ENCODE results near the gene MN1. TPM values are rescaled to one million over a fixed set of nuclear protein-coding genes. Genes with fewer than 3 reads are reported as not detected.

MN1 gene
- total RNA-seq, 1 donor, result 6.2 TPM

DNA sequence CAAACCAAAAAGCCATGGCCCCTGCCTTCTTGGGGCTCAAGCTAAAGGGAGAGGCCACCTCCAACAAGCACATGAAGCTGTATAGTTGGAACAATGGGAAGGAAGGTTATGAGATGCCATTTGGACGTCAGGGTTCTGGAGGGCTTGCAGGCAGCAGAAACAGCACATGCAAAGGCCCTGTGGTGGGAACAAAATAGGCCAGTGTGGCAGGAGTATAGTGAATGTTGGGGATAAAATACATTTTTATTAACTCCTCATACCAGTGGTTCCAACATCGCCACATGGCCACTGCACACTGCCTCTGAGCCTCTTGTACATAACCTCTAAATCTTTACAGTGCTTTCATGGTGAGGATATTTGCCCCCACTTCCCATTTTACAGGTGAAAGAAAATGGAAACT lies 32.2 kb upstream of the MN1 start:
- Histone ChIP-seq H3K9me3 (ENCODE audit: low read depth, low read length) (no peaks in the 10 kb centered on the region), H2AFZ (ENCODE audit: low read length) (no peak overlapping the region), H3K36me3 (ENCODE audit: insufficient read depth, low read length) (no peaks in the 10 kb centered on the region), H3K27ac (ENCODE audit: low read depth, low read length) (no peak overlapping the region), H3K4me3 (ENCODE audit: insufficient read depth, low read length) (no peak overlapping the region), H3K4me2 (ENCODE audit: insufficient read depth, low read length) (no peak overlapping the region), H3K4me1 (ENCODE audit: insufficient read depth, low read length) (peaks cover 9% of the 10 kb centered on the region), H3K27me3 (ENCODE audit: insufficient read depth, low read length) (no peaks in the 10 kb centered on the region), H3K79me2 (ENCODE audit: insufficient read depth, low read length) (no peaks in the 10 kb centered on the region), H4K20me1 (ENCODE audit: insufficient read depth, low read length) (no peaks in the 10 kb centered on the region)
- TF ChIP-seq, protein P1, sequence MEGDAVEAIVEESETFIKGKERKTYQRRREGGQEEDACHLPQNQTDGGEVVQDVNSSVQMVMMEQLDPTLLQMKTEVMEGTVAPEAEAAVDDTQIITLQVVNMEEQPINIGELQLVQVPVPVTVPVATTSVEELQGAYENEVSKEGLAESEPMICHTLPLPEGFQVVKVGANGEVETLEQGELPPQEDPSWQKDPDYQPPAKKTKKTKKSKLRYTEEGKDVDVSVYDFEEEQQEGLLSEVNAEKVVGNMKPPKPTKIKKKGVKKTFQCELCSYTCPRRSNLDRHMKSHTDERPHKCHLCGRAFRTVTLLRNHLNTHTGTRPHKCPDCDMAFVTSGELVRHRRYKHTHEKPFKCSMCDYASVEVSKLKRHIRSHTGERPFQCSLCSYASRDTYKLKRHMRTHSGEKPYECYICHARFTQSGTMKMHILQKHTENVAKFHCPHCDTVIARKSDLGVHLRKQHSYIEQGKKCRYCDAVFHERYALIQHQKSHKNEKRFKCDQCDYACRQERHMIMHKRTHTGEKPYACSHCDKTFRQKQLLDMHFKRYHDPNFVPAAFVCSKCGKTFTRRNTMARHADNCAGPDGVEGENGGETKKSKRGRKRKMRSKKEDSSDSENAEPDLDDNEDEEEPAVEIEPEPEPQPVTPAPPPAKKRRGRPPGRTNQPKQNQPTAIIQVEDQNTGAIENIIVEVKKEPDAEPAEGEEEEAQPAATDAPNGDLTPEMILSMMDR (IDR thresholded peaks at IDR 0.05; ENCODE audit: extremely low read depth, low read depth, low read length), result no peak
- no peak for DNase-seq (ENCODE audit: insufficient read length, low spot score, missing footprints)

DNA sequence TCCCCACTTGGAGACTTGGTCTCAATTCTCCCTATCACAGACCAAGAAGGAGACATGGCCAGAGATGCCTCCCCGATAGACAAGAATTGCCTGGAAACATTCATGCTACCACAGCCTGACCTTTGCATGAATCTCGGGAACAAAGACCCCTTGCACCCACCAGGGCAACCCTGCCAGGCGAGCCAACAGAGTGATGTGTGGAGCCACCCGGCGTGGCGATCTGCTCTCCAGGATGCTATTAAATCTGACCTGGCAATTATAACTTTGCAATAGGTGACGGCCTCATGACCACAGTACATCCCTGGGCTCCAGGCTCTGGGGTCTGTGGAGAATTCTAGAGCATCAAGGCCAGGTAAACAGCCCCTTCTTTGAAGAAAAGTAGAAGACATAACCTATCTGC lies 31.1 kb upstream of the MN1 start:
- Histone ChIP-seq H3K4me3 (ENCODE audit: insufficient read depth, low read length) (no peak overlapping the region), H3K27ac (ENCODE audit: low read depth, low read length) (no peak overlapping the region), H4K20me1 (ENCODE audit: insufficient read depth, low read length) (no peaks in the 10 kb centered on the region), H2AFZ (ENCODE audit: low read length) (no peak overlapping the region), H3K9me3 (ENCODE audit: low read depth, low read length) (no peaks in the 10 kb centered on the region), H3K79me2 (ENCODE audit: insufficient read depth, low read length) (no peaks in the 10 kb centered on the region), H3K4me2 (ENCODE audit: insufficient read depth, low read length) (no peak overlapping the region), H3K27me3 (ENCODE audit: insufficient read depth, low read length) (no peaks in the 10 kb centered on the region), H3K36me3 (ENCODE audit: insufficient read depth, low read length) (no peaks in the 10 kb centered on the region), H3K4me1 (ENCODE audit: insufficient read depth, low read length) (peaks cover 9% of the 10 kb centered on the region)
- TF ChIP-seq, protein P1 (IDR thresholded peaks at IDR 0.05; ENCODE audit: extremely low read depth, low read depth, low read length), result no peak
- DNase-seq (ENCODE audit: insufficient read length, low spot score, missing footprints), result no peak

DNA sequence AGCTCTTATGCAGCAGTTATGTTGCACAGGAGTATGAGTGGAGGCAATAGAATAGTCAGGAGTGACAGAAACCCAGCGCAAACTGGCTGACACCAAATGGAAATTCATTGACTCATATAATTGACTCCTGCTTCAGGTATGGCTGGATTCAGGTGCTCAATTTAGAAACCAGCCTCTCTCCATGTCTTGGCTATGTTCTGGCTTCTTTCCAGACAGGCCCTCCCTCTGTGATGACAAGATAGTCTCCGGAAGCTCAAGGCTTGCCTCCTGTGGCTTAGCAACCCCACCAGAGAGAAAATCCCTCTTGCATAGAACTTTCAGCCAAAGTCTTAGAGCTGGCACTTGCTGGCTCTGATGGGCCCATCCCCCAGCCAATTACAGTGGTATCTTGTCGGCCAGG lies 28.1 kb upstream of the MN1 start:
- no peak for DNase-seq (ENCODE audit: insufficient read length, low spot score, missing footprints)
- Histone ChIP-seq H3K27ac (ENCODE audit: low read depth, low read length) (no peak overlapping the region), H3K4me3 (ENCODE audit: insufficient read depth, low read length) (no peak overlapping the region), H3K27me3 (ENCODE audit: insufficient read depth, low read length) (no peaks in the 10 kb centered on the region), H2AFZ (ENCODE audit: low read length) (no peak overlapping the region), H3K9me3 (ENCODE audit: low read depth, low read length) (no peaks in the 10 kb centered on the region), H4K20me1 (ENCODE audit: insufficient read depth, low read length) (no peaks in the 10 kb centered on the region), H3K36me3 (ENCODE audit: insufficient read depth, low read length) (no peaks in the 10 kb centered on the region), H3K4me2 (ENCODE audit: insufficient read depth, low read length) (no peak overlapping the region), H3K79me2 (ENCODE audit: insufficient read depth, low read length) (no peaks in the 10 kb centered on the region), H3K4me1 (ENCODE audit: insufficient read depth, low read length) (no peaks in the 10 kb centered on the region)
- TF ChIP-seq, protein P1 (IDR thresholded peaks at IDR 0.05; ENCODE audit: extremely low read depth, low read depth, low read length), result no peak

DNA sequence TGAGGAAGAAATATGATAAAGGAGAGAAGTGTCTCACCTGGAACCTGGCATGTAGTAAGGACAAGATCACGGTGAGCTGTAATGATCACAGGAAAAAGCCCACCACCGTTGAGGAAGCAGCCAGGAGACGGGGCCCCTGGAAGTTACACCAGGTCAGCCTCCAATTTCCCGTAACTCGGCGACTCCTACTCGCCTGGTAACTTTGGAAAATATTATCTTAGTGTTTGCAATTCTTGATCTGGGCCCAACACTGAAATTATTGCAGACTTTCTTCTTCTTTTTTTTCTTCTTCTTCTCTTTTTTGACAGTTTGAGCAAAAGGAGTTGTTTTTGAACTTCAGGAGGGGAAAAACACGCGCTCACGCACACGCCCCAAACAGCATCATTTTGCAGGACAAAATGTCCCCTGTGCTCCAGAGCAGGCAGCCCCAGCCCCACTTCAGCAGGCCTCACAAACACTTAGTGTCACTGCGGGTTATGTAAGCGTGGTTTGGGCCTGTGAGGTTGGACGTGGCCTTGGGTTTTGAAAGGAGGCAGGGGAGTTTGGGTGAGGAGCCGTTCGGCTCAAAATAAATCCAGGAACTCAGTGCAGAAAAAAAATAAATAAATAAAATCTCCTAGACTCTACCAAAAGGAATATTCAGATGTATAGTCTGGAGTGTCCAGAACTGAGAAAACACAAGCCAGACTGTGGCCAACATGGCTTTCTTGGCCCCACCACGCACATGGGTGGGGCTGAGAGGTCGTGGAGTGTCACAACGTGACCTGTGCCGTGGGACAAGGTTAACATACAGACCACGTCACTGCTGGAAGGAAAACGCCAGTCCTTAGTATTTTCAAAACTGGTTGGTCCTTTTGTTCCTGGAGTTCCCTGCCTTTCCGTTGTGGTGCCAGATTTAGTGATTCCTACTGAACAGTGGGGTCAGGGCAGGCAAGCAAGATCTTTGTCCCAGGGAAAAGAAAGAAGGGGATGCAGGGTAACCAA lies 26.3 kb upstream of the MN1 start:
- Histone ChIP-seq H3K4me2 (ENCODE audit: insufficient read depth, low read length) (no peak overlapping the region), H3K9me3 (ENCODE audit: low read depth, low read length) (no peaks in the 10 kb centered on the region)

More for the DNA sequence above, 26.3 kb upstream of the MN1 start:
- Histone ChIP-seq H3K79me2 (ENCODE audit: insufficient read depth, low read length) (no peaks in the 10 kb centered on the region), H3K27ac (ENCODE audit: low read depth, low read length) (no peak overlapping the region), H3K36me3 (ENCODE audit: insufficient read depth, low read length) (no peaks in the 10 kb centered on the region), H2AFZ (ENCODE audit: low read length) (no peak overlapping the region), H4K20me1 (ENCODE audit: insufficient read depth, low read length) (no peaks in the 10 kb centered on the region), H3K4me1 (ENCODE audit: insufficient read depth, low read length) (no peaks in the 10 kb centered on the region), H3K27me3 (ENCODE audit: insufficient read depth, low read length) (no peaks in the 10 kb centered on the region), H3K4me3 (ENCODE audit: insufficient read depth, low read length) (no peak overlapping the region)
- TF ChIP-seq, protein P1 (IDR thresholded peaks at IDR 0.05; ENCODE audit: extremely low read depth, low read depth, low read length), result no peak
- DNase-seq (ENCODE audit: insufficient read length, low spot score, missing footprints), result no peak

All from osteoblast (primary cell).